ENCODE data around the gene RGS19. TPM values are rescaled to one million over a fixed set of nuclear protein-coding genes. Genes with fewer than 3 reads are reported as not detected.

Gene RGS19
- polyA plus RNA-seq, 1 of the 3 experiments (the other 2 are of a cell fraction), result 20.5 TPM

DNA sequence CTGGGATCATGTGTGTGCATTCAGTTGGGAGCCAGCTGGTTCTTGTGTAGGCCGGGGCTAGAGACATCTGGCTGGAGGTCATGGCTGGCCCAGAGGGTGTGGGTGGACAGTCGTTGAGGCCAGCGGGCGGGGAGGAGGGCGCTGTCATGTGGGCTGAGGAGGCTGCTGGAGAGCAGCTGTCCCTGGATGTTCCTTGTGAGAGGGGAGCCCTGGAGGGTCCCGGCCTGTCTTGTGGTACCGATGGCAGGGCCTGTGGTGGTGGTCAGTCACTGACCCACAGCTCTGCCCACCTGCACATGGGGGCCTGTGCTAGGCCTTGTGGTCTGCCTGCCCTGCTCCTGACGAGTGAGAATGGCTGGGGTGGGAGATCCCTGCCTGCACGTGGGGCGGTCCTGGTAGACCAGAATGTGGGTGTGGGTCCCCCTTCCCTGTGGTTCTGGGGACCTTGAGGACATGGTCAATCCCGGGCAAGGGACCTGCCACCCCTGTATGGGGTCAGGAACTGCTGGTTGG lies 45.3 kb downstream of the RGS19 start:
- ChIA-PET POLR2A (no interaction called here), CTCF (interaction anchor here (1.1 kb wide), 2 partner anchors 53 to 60 kb away, joined by 3 to 5 read pairs; partner anchors contain the start of gene PRPF6)
- H3K36me3 ChIP-seq (replicated peaks in 1 of 2; ENCODE audit: control insufficient read depth in 1 of 2, insufficient read depth in 2 of 2, low read length in 1 of 2), result peaks cover 3 to 46% of the 10 kb centered on the region in 2 experiments
- TF ChIP-seq SIN3A (IDR thresholded peaks at IDR 0.05; ENCODE audit: borderline replicate concordance, low read depth, low read length) (no peak), ELF1 (IDR thresholded peaks at IDR 0.05) (no peak), NFIC (IDR thresholded peaks at IDR 0.05; ENCODE audit: borderline replicate concordance) (no peak), EZH2phosphoT487 (IDR thresholded peaks at IDR 0.05; ENCODE audit: borderline replicate concordance, low read depth) (no peak)
- TF ChIP-seq, protein P1, sequence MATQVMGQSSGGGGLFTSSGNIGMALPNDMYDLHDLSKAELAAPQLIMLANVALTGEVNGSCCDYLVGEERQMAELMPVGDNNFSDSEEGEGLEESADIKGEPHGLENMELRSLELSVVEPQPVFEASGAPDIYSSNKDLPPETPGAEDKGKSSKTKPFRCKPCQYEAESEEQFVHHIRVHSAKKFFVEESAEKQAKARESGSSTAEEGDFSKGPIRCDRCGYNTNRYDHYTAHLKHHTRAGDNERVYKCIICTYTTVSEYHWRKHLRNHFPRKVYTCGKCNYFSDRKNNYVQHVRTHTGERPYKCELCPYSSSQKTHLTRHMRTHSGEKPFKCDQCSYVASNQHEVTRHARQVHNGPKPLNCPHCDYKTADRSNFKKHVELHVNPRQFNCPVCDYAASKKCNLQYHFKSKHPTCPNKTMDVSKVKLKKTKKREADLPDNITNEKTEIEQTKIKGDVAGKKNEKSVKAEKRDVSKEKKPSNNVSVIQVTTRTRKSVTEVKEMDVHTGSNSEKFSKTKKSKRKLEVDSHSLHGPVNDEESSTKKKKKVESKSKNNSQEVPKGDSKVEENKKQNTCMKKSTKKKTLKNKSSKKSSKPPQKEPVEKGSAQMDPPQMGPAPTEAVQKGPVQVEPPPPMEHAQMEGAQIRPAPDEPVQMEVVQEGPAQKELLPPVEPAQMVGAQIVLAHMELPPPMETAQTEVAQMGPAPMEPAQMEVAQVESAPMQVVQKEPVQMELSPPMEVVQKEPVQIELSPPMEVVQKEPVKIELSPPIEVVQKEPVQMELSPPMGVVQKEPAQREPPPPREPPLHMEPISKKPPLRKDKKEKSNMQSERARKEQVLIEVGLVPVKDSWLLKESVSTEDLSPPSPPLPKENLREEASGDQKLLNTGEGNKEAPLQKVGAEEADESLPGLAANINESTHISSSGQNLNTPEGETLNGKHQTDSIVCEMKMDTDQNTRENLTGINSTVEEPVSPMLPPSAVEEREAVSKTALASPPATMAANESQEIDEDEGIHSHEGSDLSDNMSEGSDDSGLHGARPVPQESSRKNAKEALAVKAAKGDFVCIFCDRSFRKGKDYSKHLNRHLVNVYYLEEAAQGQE (IDR thresholded peaks at IDR 0.05; ENCODE audit: low read depth, low read length), result no peak
- H3F3A ChIP-seq (replicated peaks; ENCODE audit: insufficient read depth), result no peaks in the 10 kb centered on the region
- 95% methylated on average over 4 of the region's 11 CpGs for WGBS (ENCODE audit: low lambda C conversion rate)
- H3K27ac ChIP-seq (ENCODE audit: low read depth in 2 of 2, low read length in 1 of 2), result no peak overlapping the region
- H3K9ac ChIP-seq, result no peak overlapping the region
- H3K4me2 ChIP-seq, result no peak overlapping the region
- no peak overlapping the region for H3K4me3 ChIP-seq (ENCODE audit: low read depth in 2 of 2, low read length in 1 of 2)
- H2AFZ ChIP-seq (ENCODE audit: low read depth), result no peak overlapping the region
- H3K79me2 ChIP-seq (ENCODE audit: insufficient read depth), result no peaks in the 10 kb centered on the region
- no peaks in the 10 kb centered on the region for H3K27me3 ChIP-seq (ENCODE audit: insufficient read depth)
- H3K9me2 ChIP-seq, result no peaks in the 10 kb centered on the region
- no peak for DNase-seq
- H3K4me1 ChIP-seq (ENCODE audit: control insufficient read depth in 1 of 2, insufficient read depth in 2 of 2, low read depth in 1 of 2, low read length in 1 of 2), result no peaks in the 10 kb centered on the region; a peak in 1 of 4 replicates
- 0 out of 2 replicates have a peak, but pooled peaks cover 10% of the 10 kb centered on the region for H4K20me1 ChIP-seq (ENCODE audit: insufficient read depth)
- H3K9me3 ChIP-seq, result no peaks in the 10 kb centered on the region

DNA sequence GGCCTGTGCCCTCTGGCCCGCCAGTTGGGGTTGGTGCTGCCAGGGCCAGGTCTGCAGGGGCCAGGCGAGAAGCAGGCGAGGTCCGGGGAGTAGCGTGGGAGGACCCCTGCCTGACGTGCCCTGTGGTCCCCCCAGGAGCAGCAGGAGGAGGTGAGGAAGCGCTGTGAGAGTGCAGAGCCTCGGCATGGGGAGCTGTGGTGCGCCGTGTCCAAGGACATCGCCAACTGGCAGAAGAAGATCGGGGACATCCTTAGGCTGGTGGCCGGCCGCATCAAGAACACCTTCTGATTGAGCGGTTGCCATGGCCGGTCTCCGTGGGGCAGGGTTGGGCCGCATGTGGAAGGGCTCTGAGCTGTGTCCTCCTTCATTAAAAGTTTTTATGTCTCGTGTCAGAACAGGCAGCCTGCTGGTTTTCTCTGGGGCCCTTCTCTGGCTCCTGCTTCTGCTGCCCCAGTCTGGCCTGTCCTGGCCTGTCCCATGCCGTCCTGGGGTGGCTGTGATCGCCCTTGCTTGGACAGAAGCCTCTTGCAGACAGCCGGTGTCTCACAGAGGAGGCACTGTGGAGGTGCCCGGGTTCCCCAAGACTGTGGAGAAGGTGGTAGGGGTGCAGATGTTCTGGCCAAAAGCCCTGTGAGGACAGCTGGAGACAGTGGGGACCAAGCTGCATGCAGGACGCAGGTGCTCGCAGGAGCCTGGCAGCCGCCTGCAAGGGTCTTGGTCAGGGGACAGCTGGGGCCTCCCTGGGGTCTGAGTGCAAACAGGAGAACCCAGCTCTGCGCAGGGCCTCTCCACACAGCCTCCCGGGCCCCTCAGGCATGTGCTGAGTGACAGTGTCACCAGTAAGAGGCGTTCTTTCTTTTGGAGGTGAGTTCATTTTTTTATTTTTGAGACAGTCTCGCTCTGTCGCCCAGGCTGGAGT lies 46.4 kb downstream of the RGS19 start:
- Histone ChIP-seq H3K9ac (no peak overlapping the region), H3K4me2 (no peak overlapping the region), H3K27me3 (ENCODE audit: insufficient read depth) (no peaks in the 10 kb centered on the region), H3K4me3 (ENCODE audit: low read depth in 2 of 2, low read length in 1 of 2) (no peak overlapping the region), H3K36me3 (replicated peaks in 1 of 2; ENCODE audit: control insufficient read depth in 1 of 2, insufficient read depth in 2 of 2, low read length in 1 of 2) (peaks cover 3 to 50% of the 10 kb centered on the region in 2 experiments), H3K79me2 (ENCODE audit: insufficient read depth) (no peaks in the 10 kb centered on the region), H3K4me1 (ENCODE audit: control insufficient read depth in 1 of 2, insufficient read depth in 2 of 2, low read depth in 1 of 2, low read length in 1 of 2) (peaks cover 0 to 2% of the 10 kb centered on the region in 2 experiments; a peak in 1 of 4 replicates), H3F3A (replicated peaks; ENCODE audit: insufficient read depth) (no peaks in the 10 kb centered on the region), H2AFZ (ENCODE audit: low read depth) (no peak overlapping the region), H3K9me3 (no peaks in the 10 kb centered on the region), H4K20me1 (ENCODE audit: insufficient read depth) (0 out of 2 replicates have a peak, but pooled peaks cover 10% of the 10 kb centered on the region), H3K27ac (ENCODE audit: low read depth in 2 of 2, low read length in 1 of 2) (no peak overlapping the region), H3K9me2 (no peaks in the 10 kb centered on the region)
- ChIA-PET CTCF (interaction anchor here (1.1 kb wide), 1 partner anchor 52 kb away, joined by 3 read pairs; the partner anchor contains the start of gene PRPF6), POLR2A (no interaction called here)
- 89% methylated on average over 22 of the region's 31 CpGs for WGBS (ENCODE audit: low lambda C conversion rate)
- DNase-seq, result peak; percentile 24
- TF ChIP-seq TAF1 (IDR thresholded peaks at IDR 0.05; ENCODE audit: borderline replicate concordance, low read depth, low read length) (no peak), TEAD4 (IDR thresholded peaks at IDR 0.05; ENCODE audit: borderline replicate concordance, insufficient read depth) (no peak), GABPA (IDR thresholded peaks at IDR 0.05; ENCODE audit: low read depth) (no peak), YY1 (IDR thresholded peaks at IDR 0.05; ENCODE audit: low read depth) (no peak), RAD21 (IDR thresholded peaks at IDR 0.05; ENCODE audit: low read length) (no peak), SMC3 (IDR thresholded peaks at IDR 0.05; ENCODE audit: low read depth, low read length) (no peak), FOSL2 (IDR thresholded peaks at IDR 0.05; ENCODE audit: borderline replicate concordance, low read depth) (no peak), MEF2A (IDR thresholded peaks at IDR 0.05; ENCODE audit: borderline replicate concordance, low read depth) (no peak)
- TF ChIP-seq, protein P2, sequence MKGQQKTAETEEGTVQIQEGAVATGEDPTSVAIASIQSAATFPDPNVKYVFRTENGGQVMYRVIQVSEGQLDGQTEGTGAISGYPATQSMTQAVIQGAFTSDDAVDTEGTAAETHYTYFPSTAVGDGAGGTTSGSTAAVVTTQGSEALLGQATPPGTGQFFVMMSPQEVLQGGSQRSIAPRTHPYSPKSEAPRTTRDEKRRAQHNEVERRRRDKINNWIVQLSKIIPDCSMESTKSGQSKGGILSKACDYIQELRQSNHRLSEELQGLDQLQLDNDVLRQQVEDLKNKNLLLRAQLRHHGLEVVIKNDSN (IDR thresholded peaks at IDR 0.05; ENCODE audit: borderline replicate concordance, low read depth), result no peak
- TF ChIP-seq, protein P3, sequence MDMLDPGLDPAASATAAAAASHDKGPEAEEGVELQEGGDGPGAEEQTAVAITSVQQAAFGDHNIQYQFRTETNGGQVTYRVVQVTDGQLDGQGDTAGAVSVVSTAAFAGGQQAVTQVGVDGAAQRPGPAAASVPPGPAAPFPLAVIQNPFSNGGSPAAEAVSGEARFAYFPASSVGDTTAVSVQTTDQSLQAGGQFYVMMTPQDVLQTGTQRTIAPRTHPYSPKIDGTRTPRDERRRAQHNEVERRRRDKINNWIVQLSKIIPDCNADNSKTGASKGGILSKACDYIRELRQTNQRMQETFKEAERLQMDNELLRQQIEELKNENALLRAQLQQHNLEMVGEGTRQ (IDR thresholded peaks at IDR 0.05; ENCODE audit: borderline replicate concordance, low read depth, low read length), result no peak
- TF ChIP-seq, protein P1 (IDR thresholded peaks at IDR 0.05; ENCODE audit: low read depth, low read length), result no peak

Measured in SK-N-SH (cell line).